GM19438 (cell line): ENCODE data around the gene CD3D.
"Not testable (repeated sequence)": the region's sequence is repeated elsewhere in the genome, so short reads cannot be mapped to it uniquely, and the experiment has no call there.

Source experiments
- ATAC-seq: cut with Tn5 transposase; IDR thresholded peaks from one replicate; pipeline ENCODE4 v1.9.1; 2021; ENCODE audit warnings: low read depth; ENCODE audit not compliant: unreplicated experiment

The CD3D gene

GRCh38 chr11:118339281-118339961 is 3.1 kb downstream of the CD3D start:
- no peak for ATAC-seq

- ATAC-seq = no peak
Observed at GRCh38 chr11:118338637-118339061, 3.9 kb downstream of the CD3D start.

- ATAC-seq = no peak
Observed at GRCh38 chr11:118334745-118335144, 7.8 kb downstream of the CD3D start.

GRCh38 chr11:118328745-118329144 is 13.8 kb downstream of the CD3D start:
- ATAC-seq = no peak

- no peak for ATAC-seq
Observed at GRCh38 chr11:118325283-118325682, 17.2 kb downstream of the CD3D start.

GRCh38 chr11:118322721-118323120 is 19.8 kb downstream of the CD3D start:
- ATAC-seq = no peak

GRCh38 chr11:118321386-118322082 is 21.0 kb downstream of the CD3D start:
- ATAC-seq = no peak

GRCh38 chr11:118320515-118320914 is 22.0 kb downstream of the CD3D start:
- ATAC-seq = no peak

- no peak for ATAC-seq
Observed at GRCh38 chr11:118319337-118319707, 23.2 kb downstream of the CD3D start.

- no peak for ATAC-seq
Observed at GRCh38 chr11:118318581-118319336, 23.7 kb downstream of the CD3D start.

- ATAC-seq = no peak
Observed at GRCh38 chr11:118318124-118318523, 24.4 kb downstream of the CD3D start.

- ATAC-seq = no peak
Observed at GRCh38 chr11:118314988-118315411, 27.5 kb downstream of the CD3D start.

- no peak for ATAC-seq
Observed at GRCh38 chr11:118313242-118313641, 29.3 kb downstream of the CD3D start.

GRCh38 chr11:118312328-118312727 is 30.2 kb downstream of the CD3D start:
- ATAC-seq = no peak

- ATAC-seq = no peak
Observed at GRCh38 chr11:118311518-118311917, 31.0 kb downstream of the CD3D start.

- no peak for ATAC-seq
Observed at GRCh38 chr11:118310781-118311485, 31.6 kb downstream of the CD3D start.

- no peak for ATAC-seq
Observed at GRCh38 chr11:118310271-118310670, 32.2 kb downstream of the CD3D start.

- ATAC-seq = not testable (repeated sequence)
Observed at GRCh38 chr11:118308995-118309528, 33.4 kb downstream of the CD3D start.

GRCh38 chr11:118306556-118306955 is 35.9 kb downstream of the CD3D start:
- ATAC-seq = no peak

- no peak for ATAC-seq
Observed at GRCh38 chr11:118305726-118306125, 36.8 kb downstream of the CD3D start.
